ENCODE data around the gene STXBP1.
A peak's percentile ranks its signal among the peaks of the same experiment; 100 is the strongest.
"Not testable (repeated sequence)": the region's sequence is repeated elsewhere in the genome, so short reads cannot be mapped to it uniquely, and the experiment has no call there.

Gene STXBP1

GRCh38 chr9:127613583-127613954 is 1.5 kb downstream of the STXBP1 start:
- FAIRE-seq (no peak), DNase-seq (ENCODE audit: low spot score) (no peak)

GRCh38 chr9:127614961-127615360 is 2.9 kb downstream of the STXBP1 start:
- FAIRE-seq = no peak
- no peak for DNase-seq (ENCODE audit: low spot score)

- DNase-seq (ENCODE audit: low spot score); FAIRE-seq: not testable (repeated sequence)
Observed at GRCh38 chr9:127621339-127621970, 9.4 kb downstream of the STXBP1 start.

- no peak for FAIRE-seq
- DNase-seq (ENCODE audit: low spot score) = no peak
Observed at GRCh38 chr9:127626752-127627493, 14.8 kb downstream of the STXBP1 start.

- no peak for FAIRE-seq
Observed at GRCh38 chr9:127627494-127627855, 15.4 kb downstream of the STXBP1 start.

GRCh38 chr9:127628758-127629467 is 16.8 kb downstream of the STXBP1 start:
- no peak for FAIRE-seq

More at GRCh38 chr9:127627494-127627855, 15.4 kb downstream of the STXBP1 start:
- no peak for DNase-seq (ENCODE audit: low spot score)

GRCh38 chr9:127629468-127630081 is 17.5 kb downstream of the STXBP1 start:
- DNase-seq (ENCODE audit: low spot score) = no peak
- FAIRE-seq = no peak

More at GRCh38 chr9:127628758-127629467, 16.8 kb downstream of the STXBP1 start:
- DNase-seq (ENCODE audit: low spot score) = no peak

- FAIRE-seq (no peak), DNase-seq (ENCODE audit: low spot score) (no peak)
Observed at GRCh38 chr9:127633216-127633862, 21.3 kb downstream of the STXBP1 start.

GRCh38 chr9:127634021-127634420 is 21.9 kb downstream of the STXBP1 start:
- FAIRE-seq = no peak
- DNase-seq (ENCODE audit: low spot score) = no peak

- DNase-seq (ENCODE audit: low spot score) (no peak), FAIRE-seq (no peak)
Observed at GRCh38 chr9:127634698-127635097, 22.6 kb downstream of the STXBP1 start.

- FAIRE-seq = no peak
- DNase-seq (ENCODE audit: low spot score) = no peak
Observed at GRCh38 chr9:127635201-127635735, 23.2 kb downstream of the STXBP1 start.

- DNase-seq (ENCODE audit: low spot score) = peak; percentile 19
- FAIRE-seq = no peak
Observed at GRCh38 chr9:127637322-127637847, 25.3 kb downstream of the STXBP1 start.

- FAIRE-seq (no peak), DNase-seq (ENCODE audit: low spot score) (no peak)
Observed at GRCh38 chr9:127640908-127641545, 28.9 kb downstream of the STXBP1 start.

- DNase-seq (ENCODE audit: low spot score) = no peak
- FAIRE-seq = no peak
Observed at GRCh38 chr9:127642082-127642740, 30.1 kb downstream of the STXBP1 start.

GRCh38 chr9:127644146-127644827 is 32.2 kb downstream of the STXBP1 start:
- DNase-seq (ENCODE audit: low spot score) = no peak
- no peak for FAIRE-seq

GRCh38 chr9:127644943-127645342 is 32.9 kb downstream of the STXBP1 start:
- DNase-seq (ENCODE audit: low spot score) = no peak
- FAIRE-seq = no peak

- no peak for DNase-seq (ENCODE audit: low spot score)
- no peak for FAIRE-seq
Observed at GRCh38 chr9:127647451-127647850, 35.4 kb downstream of the STXBP1 start.

- FAIRE-seq (no peak), DNase-seq (ENCODE audit: low spot score) (no peak)
Observed at GRCh38 chr9:127650518-127650917, 38.4 kb downstream of the STXBP1 start.
